Heart right ventricle (tissue), 16 donors: Measurements from ENCODE around the gene COX6A2. TPM values are rescaled to one million over a fixed set of nuclear protein-coding genes. Genes with fewer than 3 reads are reported as not detected.

ENCODE experiments used
- ATAC-seq, 8 donors: fragments of 200-7000 bp; cut with Tn5 transposase; one replicate each; pipeline ENCODE4 v1.9.1; 2020; ENCODE audit warnings: mild to moderate bottlenecking in 8 of 8, moderate library complexity in 8 of 8, moderate number of reproducible peaks in 1 of 8
- DNase-seq, 2 donors: peaks; one replicate each; pipeline ENCODE4 v3.0.0-alpha.2; 2020
- H3K27ac ChIP-seq, 10 donors: fragments of 200-600 bp; sonication (generic) in 2 of 10; one replicate each; pipeline versions ENCODE4 v1.5.0 to v1.8.0; 2020 to 2022; ENCODE audit warnings: mild to moderate bottlenecking in 3 of 10
- H3K27me3 ChIP-seq, 7 donors: fragments of 200-600 bp; one replicate each; pipeline ENCODE4 v1.8.0; 2021 to 2022; ENCODE audit warnings: mild to moderate bottlenecking in 2 of 7
- H3K36me3 ChIP-seq, 9 donors: fragments of 200-600 bp; sonication (generic) in 1 of 9; one replicate each; pipeline versions ENCODE4 v1.5.0 to v1.8.0; 2020 to 2022; ENCODE audit warnings: mild to moderate bottlenecking in 2 of 9
- H3K4me1 ChIP-seq, 9 donors: fragments of 200-600 bp; sonication (generic) in 1 of 9; one replicate each; pipeline versions ENCODE4 v1.5.0 to v1.8.0; 2020 to 2022; ENCODE audit warnings: mild to moderate bottlenecking in 4 of 9
- H3K4me3 ChIP-seq, 10 donors: fragments of 200-600 bp; sonication (generic) in 2 of 10; one replicate each; pipeline versions ENCODE4 v1.5.0 to v1.8.0; 2020 to 2022; ENCODE audit warnings: mild to moderate bottlenecking in 7 of 10, moderate library complexity in 2 of 10
- H3K9me3 ChIP-seq, 11 donors: fragments of 200-600 bp in 10 of 11; sonication (generic) in 2 of 11; one replicate each; pipeline versions ENCODE4 v1.5.0 to v1.8.0; 2013 to 2022; ENCODE audit warnings: mild to moderate bottlenecking in 2 of 11, control low read depth in 1 of 11, moderate library complexity in 1 of 11
- WGBS, 2 donors: extraction: QIAGEN DNeasy Blood & Tissue Kit; methylation state at CpG; one replicate each; pipeline ENCODE4 v1.1.7; 2013; ENCODE audit warnings: inconsistent platforms in 1 of 2; 5-methylcytosine and 5-hydroxymethylcytosine counted together
- intact Hi-C, 10 donors: fragments of 100-400 bp; cut with DNase I; formaldehyde crosslinking; loops; one replicate each; pipeline versions ENCODE4 v1.11.1 to v1.14.2; 2022
- polyA plus RNA-seq, 2 donors: library from polyadenylated mRNA; stranded (reverse); fragments of 200-250 nt; gene quantifications; one replicate each; pipeline ENCODE4 v1.2.3, GENCODE V29; 2013
- total RNA-seq, 10 donors: library from RNA; stranded (reverse); fragmentation: NEBNext Ultra II Directional in 3 of 10; extraction: Animal tissue kit (Norgen Biotek cat#: 25700) in 3 of 10; gene quantifications; one replicate each; pipeline versions ENCODE4 v1.2.1 to v1.2.4, GENCODE V29; 2021 to 2023
- TF ChIP-seq, protein P1 (sequence below), 9 donors: fragments of 200-600 bp; sonication (generic) in 2 of 9; IDR thresholded peaks; one replicate each; pipeline versions ENCODE4 v1.5.0 to v1.8.0; 2021 to 2022; ENCODE audit warnings: antibody characterized with exemption in 9 of 9, mild to moderate bottlenecking in 5 of 9, moderate library complexity in 1 of 9
- donor health status: Arrhythmogenic right ventricular cardiomyopathy.
- donor health status: ischemic (EF 13 %, LVEDD 7.1; RV severe dilation, severe dysfunction).
- donor health status: healthy with polysubstance abuse.
- donor health status: DM: no; HTN: yes; CAD: no.
- donor health status: DM: no; HTN: no; CAD: no.
- donor health status: ischemic (EF 25% LVEDD 6.9; RV normal size, moderate dysfunction).
- donor health status: ischemic (EF 25% LVEDD 5.7; RV mildly dilated, moderate dysfunction).
- donor health status: healthy.
- donor health status: DM: yes; HTN: yes; CAD: no.
- donor health status: Ischemic cardiomyopathy.
- donor health status: ischemic (EF 35%, LVEDD 5.7; RV mildly dilated, moderate dysfunction).
- donor health status: nonischemic (EF 11% LVEDD 7.7; RV severe dilation, severe dysfunction).
- donor health status: DM: yes; HTN: yes; CAD: no.
- donor health status: PGD.
- donor health status: ischemic (EF 29% LVEDD 5.4; RV normal size, mild dysfunction).
- donor health status: nonischemic (EF 23%, LVEDD 6.1; RV moderate dilation, normal function).

COX6A2 gene
- total and polyA plus RNA-seq, 12 donors, result 615 to 9,450 (median 1,411) TPM

DNA sequence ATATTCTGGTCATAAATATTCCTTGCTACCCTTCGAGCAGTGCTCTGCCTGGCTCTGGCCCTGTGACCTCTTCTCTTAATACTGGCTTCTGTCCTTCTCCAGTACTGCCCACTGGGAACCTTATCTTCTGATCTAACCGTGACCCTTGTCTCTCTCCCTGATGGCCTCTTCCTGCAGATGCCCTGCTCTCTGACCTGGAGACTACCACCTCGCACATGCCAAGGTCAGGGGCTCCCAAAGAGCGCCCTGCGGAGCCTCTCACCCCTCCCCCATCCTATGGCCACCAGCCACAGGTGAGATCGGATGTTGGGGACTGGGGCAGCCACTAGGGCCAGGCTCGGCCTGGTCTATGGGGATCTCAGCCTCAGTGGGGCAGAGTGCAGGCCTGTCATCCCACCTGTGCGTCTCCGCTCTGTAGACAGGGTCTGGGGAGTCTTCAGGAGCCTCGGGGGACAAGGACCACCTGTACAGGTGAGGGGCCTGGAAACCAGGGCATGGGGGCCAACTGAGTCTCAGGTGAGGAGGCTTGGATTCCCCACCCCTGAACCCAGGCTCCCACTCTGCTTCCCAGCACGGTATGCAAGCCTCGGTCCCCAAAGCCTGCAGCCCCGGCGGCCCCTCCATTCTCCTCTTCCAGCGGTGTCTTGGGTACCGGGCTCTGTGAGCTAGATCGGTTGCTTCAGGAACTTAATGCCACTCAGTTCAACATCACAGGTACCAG lies 45.3 kb upstream of the COX6A2 start:
- Histone ChIP-seq H3K4me1 (peaks cover 8 to 34% (median 18%) of the 10 kb centered on the region in 9 donors), H3K27ac (peak overlapping the region in 6 of 10 donors; percentile 90 to 96 (median 94)), H3K36me3 (peaks cover 0 to 52% (median 24%) of the 10 kb centered on the region in 9 donors), H3K9me3 (no peaks in the 10 kb centered on the region), H3K4me3 (peak overlapping the region in 4 of 10 donors; percentile 58 to 76 (median 69)), H3K27me3 (peaks cover 0 to 29% (median 0%) of the 10 kb centered on the region in 7 donors)
- TF ChIP-seq, protein P1, sequence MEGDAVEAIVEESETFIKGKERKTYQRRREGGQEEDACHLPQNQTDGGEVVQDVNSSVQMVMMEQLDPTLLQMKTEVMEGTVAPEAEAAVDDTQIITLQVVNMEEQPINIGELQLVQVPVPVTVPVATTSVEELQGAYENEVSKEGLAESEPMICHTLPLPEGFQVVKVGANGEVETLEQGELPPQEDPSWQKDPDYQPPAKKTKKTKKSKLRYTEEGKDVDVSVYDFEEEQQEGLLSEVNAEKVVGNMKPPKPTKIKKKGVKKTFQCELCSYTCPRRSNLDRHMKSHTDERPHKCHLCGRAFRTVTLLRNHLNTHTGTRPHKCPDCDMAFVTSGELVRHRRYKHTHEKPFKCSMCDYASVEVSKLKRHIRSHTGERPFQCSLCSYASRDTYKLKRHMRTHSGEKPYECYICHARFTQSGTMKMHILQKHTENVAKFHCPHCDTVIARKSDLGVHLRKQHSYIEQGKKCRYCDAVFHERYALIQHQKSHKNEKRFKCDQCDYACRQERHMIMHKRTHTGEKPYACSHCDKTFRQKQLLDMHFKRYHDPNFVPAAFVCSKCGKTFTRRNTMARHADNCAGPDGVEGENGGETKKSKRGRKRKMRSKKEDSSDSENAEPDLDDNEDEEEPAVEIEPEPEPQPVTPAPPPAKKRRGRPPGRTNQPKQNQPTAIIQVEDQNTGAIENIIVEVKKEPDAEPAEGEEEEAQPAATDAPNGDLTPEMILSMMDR (IDR thresholded peaks at IDR 0.05), result no peak
- intact Hi-C loops, result loop anchor here in 4 of 10 donors (5.0 kb wide), 1 partner anchor 34 kb away; the partner anchor contains the start of gene RUSF1 (in 4 of the 4)
- 84 to 85% methylated on average over 17 of the region's 17 CpGs for WGBS, 2 donors
- DNase-seq (no peak), ATAC-seq (peak in 3 of 8 donors; percentile 0 to 2 (median 2))

DNA sequence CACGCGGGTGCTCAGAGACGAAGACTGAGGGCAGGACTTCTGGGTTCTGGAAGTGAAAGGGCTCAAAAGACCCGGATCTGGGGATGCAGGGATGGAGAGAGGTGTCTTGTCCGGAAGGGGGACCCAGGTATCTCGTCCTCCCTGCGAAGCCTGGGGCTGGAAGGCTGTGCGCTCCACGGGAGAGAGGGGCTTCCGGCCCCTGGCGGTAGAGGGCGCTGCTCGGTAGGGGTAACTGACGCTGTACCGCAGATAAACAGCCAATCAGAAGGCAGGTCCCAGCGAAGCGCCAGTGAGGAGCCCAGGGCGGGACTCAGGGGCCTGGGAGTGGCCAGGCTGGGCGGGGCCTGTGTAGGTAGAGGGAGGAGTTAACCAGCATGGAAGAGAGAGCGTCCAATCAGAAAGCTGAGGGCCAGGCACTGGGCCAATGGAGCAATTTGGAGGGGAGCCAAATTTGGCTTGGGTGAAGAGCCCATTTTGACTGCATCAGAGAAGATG lies 44.6 kb upstream of the COX6A2 start:
- peaks cover 8 to 32% (median 18%) of the 10 kb centered on the region in 9 donors for H3K4me1 ChIP-seq
- ATAC-seq, result peak; percentile 85 to 95 (median 92)

DNA sequence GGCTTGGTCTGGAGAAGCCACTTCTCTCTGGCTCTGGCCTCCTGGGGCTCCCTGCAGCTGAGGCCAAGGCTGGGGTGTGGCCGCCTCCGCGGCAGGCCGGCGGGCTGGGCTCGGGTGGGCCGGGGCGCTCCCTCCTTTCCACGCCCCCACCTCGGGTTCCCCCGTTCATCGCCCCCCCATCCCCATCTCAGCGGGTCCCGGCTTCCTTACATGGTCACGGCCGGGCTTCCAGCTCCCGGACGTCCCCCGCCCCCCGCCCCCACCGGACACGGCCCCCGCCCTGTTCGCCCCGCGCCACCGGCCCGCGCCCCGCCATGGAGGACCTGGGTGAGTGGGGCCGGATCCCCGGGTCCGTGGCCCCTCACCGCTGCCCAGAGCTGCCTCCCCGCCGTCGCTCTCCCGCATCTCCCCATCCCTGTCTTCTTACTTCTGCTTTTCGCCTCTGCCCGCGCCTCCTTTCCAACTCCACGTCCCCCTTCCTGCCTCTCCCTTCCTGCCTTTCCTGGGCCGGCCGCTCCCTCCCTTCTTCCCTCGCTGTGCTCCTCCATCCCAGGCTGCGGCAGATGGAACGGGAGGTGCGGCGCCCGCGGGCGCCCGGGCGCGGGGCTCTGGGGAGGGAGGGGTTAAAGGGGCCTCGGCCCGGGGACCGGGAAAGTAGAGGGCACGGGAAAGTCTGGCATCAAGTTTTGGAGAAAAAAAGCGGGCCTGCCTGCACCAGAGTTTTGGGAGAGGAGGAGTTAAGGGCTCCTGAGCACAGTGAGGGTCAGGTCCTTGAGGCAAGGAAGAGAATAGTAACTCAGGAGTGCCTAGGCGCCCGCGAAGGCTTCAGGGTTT lies 43.9 kb upstream of the COX6A2 start, which contains the start of gene TGFB1I1:
Gene TGFB1I1, plus strand, starts transcription at position 278 of the 834 bp plus-strand sequence. Its CDS starts 37 bp downstream, at position 315.
- no peaks in the 10 kb centered on the region for H3K9me3 ChIP-seq
- H3K4me1 ChIP-seq, result peaks cover 8 to 26% (median 18%) of the 10 kb centered on the region in 9 donors
- WGBS, 2 donors, result 1% methylated on average over 53 to 62 of the region's 63 CpGs
- ATAC-seq, result peak; percentile 63 to 72 (median 70)
- intact Hi-C loops, result loop anchor here in 4 of 10 donors (5.0 kb wide), 1 partner anchor 35 kb away; the partner anchor contains the start of gene RUSF1 (in 4 of the 4)
- H3K27ac ChIP-seq, result peak within 1 kb of the TSS; percentile 90 to 96 (median 94)
- TF ChIP-seq, protein P1 (IDR thresholded peaks at IDR 0.05), result no peak
- peak within 1 kb of the TSS; percentile 54 to 78 (median 72) for H3K4me3 ChIP-seq
- H3K27me3 ChIP-seq, result peaks cover 0 to 29% (median 0%) of the 10 kb centered on the region in 7 donors
- DNase-seq, result peak; percentile 78 to 81
- peaks cover 0 to 42% (median 20%) of the 10 kb centered on the region in 9 donors for H3K36me3 ChIP-seq

More for the DNA sequence above, 44.6 kb upstream of the COX6A2 start:
- TF ChIP-seq, protein P1 (IDR thresholded peaks at IDR 0.05), result peak; percentile 44 to 85 (median 73)
- intact Hi-C loops, result loop anchor here in 4 of 10 donors (5.0 kb wide), 1 partner anchor 35 kb away; the partner anchor contains the start of gene RUSF1 (in 4 of the 4)
- Histone ChIP-seq H3K36me3 (peaks cover 0 to 46% (median 23%) of the 10 kb centered on the region in 9 donors), H3K4me3 (peak overlapping the region; percentile 54 to 78 (median 72)), H3K27me3 (peaks cover 0 to 29% (median 0%) of the 10 kb centered on the region in 7 donors), H3K9me3 (no peaks in the 10 kb centered on the region), H3K27ac (peak overlapping the region; percentile 90 to 96 (median 94))
- WGBS, 2 donors, result 15 to 22% methylated on average over 20 of the region's 20 CpGs
- peak; percentile 90 to 92 for DNase-seq
